ENCODE data around the gene TRAPPC2.

Gene TRAPPC2

GRCh38 chrX:13734278-13735172, at the start of gene TRAPPC2, which contains the start of gene OFD1:
Gene TRAPPC2, minus strand, starts transcription at chrX:13734620. Its CDS starts 14,657 bp downstream, at chrX:13719963.
Gene OFD1, plus strand, starts transcription at chrX:13734748. Its CDS starts 324 bp downstream, at chrX:13735072.
- DNase-seq: peak; percentile 94

GRCh38 chrX:13780868-13781427, 46.5 kb upstream of the TRAPPC2 start:
- DNase-seq: no peak

- DNase-seq: no peak
Measured at GRCh38 chrX:13778916-13779315, 44.5 kb upstream of the TRAPPC2 start.

GRCh38 chrX:13776387-13776786, 42.0 kb upstream of the TRAPPC2 start:
- DNase-seq: no peak

GRCh38 chrX:13775837-13776236, 41.4 kb upstream of the TRAPPC2 start:
- no peak for DNase-seq

GRCh38 chrX:13774696-13775095, 40.3 kb upstream of the TRAPPC2 start:
- no peak for DNase-seq

- DNase-seq: no peak
Measured at GRCh38 chrX:13770013-13770535, 35.7 kb upstream of the TRAPPC2 start.

GRCh38 chrX:13768939-13769338, 34.5 kb upstream of the TRAPPC2 start:
- DNase-seq: no peak

- DNase-seq: no peak
Measured at GRCh38 chrX:13764765-13765164, 30.3 kb upstream of the TRAPPC2 start.

- DNase-seq: no peak
Measured at GRCh38 chrX:13764281-13764680, 29.9 kb upstream of the TRAPPC2 start.

GRCh38 chrX:13763489-13763888, 29.1 kb upstream of the TRAPPC2 start:
- no peak for DNase-seq

- no peak for DNase-seq
Measured at GRCh38 chrX:13761606-13762414, 27.4 kb upstream of the TRAPPC2 start.

GRCh38 chrX:13760426-13760825, 26.0 kb upstream of the TRAPPC2 start:
- DNase-seq: no peak

- no peak for DNase-seq
Measured at GRCh38 chrX:13759152-13759718, 24.8 kb upstream of the TRAPPC2 start.

- DNase-seq: no peak
Measured at GRCh38 chrX:13756381-13756780, 22.0 kb upstream of the TRAPPC2 start.

GRCh38 chrX:13755254-13755653, 20.8 kb upstream of the TRAPPC2 start:
- peak; percentile 29 for DNase-seq

GRCh38 chrX:13754765-13755164, 20.3 kb upstream of the TRAPPC2 start:
- no peak for DNase-seq

- no peak for DNase-seq
Measured at GRCh38 chrX:13752646-13753045, 18.2 kb upstream of the TRAPPC2 start.

GRCh38 chrX:13752141-13752540, 17.7 kb upstream of the TRAPPC2 start:
- DNase-seq: no peak

- no peak for DNase-seq
Measured at GRCh38 chrX:13750812-13751211, 16.4 kb upstream of the TRAPPC2 start.

GRCh38 chrX:13750204-13750603, 15.8 kb upstream of the TRAPPC2 start:
- peak; percentile 58 for DNase-seq

GRCh38 chrX:13748486-13748885, 14.1 kb upstream of the TRAPPC2 start:
- DNase-seq: no peak

GRCh38 chrX:13747836-13748235, 13.4 kb upstream of the TRAPPC2 start:
- DNase-seq: peak; percentile 50
